ENCODE measurements around the gene GEMIN2.

GRCh38 chr14:39083127-39083526, 31.0 kb upstream of the GEMIN2 start:
- TF ChIP-seq CEBPB (IDR thresholded peaks at IDR 0.05) (no peak), POLR2A (IDR thresholded peaks at IDR 0.05; ENCODE audit: low read length) (no peak), NR3C1 (IDR thresholded peaks at IDR 0.05) (no peak), MAZ (IDR thresholded peaks at IDR 0.05; ENCODE audit: borderline replicate concordance, low read depth, low read length) (no peak), CBX8 (IDR thresholded peaks at IDR 0.05) (no peak), SREBF2 (IDR thresholded peaks at IDR 0.05) (no peak), CTCF (IDR thresholded peaks at IDR 0.05) (no peak), MAX (IDR thresholded peaks at IDR 0.05) (no peak), POLR2AphosphoS2 (conservative IDR thresholded peaks at IDR 0.05; ENCODE audit: low read length) (no peak), RAD21 (conservative IDR thresholded peaks at IDR 0.05 in 1 of 2, IDR thresholded peaks at IDR 0.05 in 1 of 2) (no peak), SMC3 (IDR thresholded peaks at IDR 0.05) (no peak), MAFK (IDR thresholded peaks at IDR 0.05; ENCODE audit: partially characterized antibody) (no peak)
- TF ChIP-seq, protein P1, sequence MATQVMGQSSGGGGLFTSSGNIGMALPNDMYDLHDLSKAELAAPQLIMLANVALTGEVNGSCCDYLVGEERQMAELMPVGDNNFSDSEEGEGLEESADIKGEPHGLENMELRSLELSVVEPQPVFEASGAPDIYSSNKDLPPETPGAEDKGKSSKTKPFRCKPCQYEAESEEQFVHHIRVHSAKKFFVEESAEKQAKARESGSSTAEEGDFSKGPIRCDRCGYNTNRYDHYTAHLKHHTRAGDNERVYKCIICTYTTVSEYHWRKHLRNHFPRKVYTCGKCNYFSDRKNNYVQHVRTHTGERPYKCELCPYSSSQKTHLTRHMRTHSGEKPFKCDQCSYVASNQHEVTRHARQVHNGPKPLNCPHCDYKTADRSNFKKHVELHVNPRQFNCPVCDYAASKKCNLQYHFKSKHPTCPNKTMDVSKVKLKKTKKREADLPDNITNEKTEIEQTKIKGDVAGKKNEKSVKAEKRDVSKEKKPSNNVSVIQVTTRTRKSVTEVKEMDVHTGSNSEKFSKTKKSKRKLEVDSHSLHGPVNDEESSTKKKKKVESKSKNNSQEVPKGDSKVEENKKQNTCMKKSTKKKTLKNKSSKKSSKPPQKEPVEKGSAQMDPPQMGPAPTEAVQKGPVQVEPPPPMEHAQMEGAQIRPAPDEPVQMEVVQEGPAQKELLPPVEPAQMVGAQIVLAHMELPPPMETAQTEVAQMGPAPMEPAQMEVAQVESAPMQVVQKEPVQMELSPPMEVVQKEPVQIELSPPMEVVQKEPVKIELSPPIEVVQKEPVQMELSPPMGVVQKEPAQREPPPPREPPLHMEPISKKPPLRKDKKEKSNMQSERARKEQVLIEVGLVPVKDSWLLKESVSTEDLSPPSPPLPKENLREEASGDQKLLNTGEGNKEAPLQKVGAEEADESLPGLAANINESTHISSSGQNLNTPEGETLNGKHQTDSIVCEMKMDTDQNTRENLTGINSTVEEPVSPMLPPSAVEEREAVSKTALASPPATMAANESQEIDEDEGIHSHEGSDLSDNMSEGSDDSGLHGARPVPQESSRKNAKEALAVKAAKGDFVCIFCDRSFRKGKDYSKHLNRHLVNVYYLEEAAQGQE (IDR thresholded peaks at IDR 0.05): no peak
